ENCODE results near the gene PTDSS2.

- TF ChIP-seq CTCF (CRISPR knock-in tag; IDR thresholded peaks at IDR 0.05) (no peak), NFIC (IDR thresholded peaks at IDR 0.05; ENCODE audit: low read length) (no peak), HNRNPH1 (optimal IDR thresholded peaks at IDR 0.05; ENCODE audit: low read depth, low read length) (no peak), CHCHD3 (CRISPR knock-in tag; IDR thresholded peaks at IDR 0.05) (no peak), CAMTA2 (CRISPR knock-in tag; IDR thresholded peaks at IDR 0.05; ENCODE audit: borderline replicate concordance) (no peak), SNAPC4 (CRISPR knock-in tag; IDR thresholded peaks at IDR 0.05) (no peak), POLR2A (IDR thresholded peaks at IDR 0.05; ENCODE audit: insufficient read depth in 1 of 2, low read depth in 2 of 2, low read length in 2 of 2) (0 out of 4 replicates have a peak, but pooled peaks of 1 of the 2 experiments have one; percentile 7), MYNN (CRISPR knock-in tag; IDR thresholded peaks at IDR 0.05; ENCODE audit: low read depth) (no peak), RFX5 (IDR thresholded peaks at IDR 0.05; ENCODE audit: low read depth, low read length) (no peak), PRDM4 (CRISPR knock-in tag; IDR thresholded peaks at IDR 0.05; ENCODE audit: borderline replicate concordance) (no peak), JUN (CRISPR knock-in tag; IDR thresholded peaks at IDR 0.05) (no peak), POLR2AphosphoS5 (IDR thresholded peaks at IDR 0.05; ENCODE audit: low read depth, low read length) (no peak)
Measured at GRCh38 chr11:499201-500076, 49.4 kb downstream of the PTDSS2 start.
